ENCODE data around the gene DIABLO.
"Not testable (repeated sequence)": the region's sequence is repeated elsewhere in the genome, so short reads cannot be mapped to it uniquely, and the experiment has no call there.

Gene DIABLO

DNA sequence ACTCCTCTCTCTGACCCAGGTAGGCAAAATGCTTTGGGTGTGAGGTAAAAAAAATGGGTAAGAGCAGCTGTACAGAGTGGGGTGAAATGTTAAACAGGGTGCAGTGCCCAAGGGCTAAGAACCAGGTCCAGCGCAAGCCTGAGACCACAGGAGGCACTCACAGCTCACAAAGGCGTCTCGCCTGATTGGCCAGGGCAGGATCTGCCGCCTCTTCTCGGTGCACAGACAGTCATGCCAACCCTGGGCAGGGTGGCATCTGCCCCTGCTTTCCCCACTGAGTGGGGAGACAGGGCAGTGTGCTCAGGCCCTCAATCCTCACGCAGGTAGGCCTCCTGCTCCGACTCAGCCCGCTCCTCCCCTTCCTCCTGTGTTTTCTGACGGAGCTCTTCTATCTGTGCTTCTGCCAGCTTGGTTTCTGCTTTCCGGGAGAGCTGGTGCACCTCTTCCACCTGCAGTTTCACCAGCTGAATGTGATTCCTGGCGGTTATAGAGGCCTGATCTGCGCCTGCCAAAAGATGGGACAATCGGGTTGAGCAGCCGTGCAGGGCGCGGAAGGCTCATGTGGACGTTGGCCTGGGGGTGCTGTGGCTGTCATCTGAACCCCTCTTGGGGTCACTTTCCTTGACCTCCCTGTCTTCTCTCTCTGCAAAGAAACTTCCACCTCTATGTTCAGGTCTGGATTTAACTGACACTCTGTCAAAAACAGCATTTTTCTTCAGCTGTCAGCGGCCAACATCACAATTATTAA, 17.6 kb downstream of the DIABLO start:
- no peak for DNase-seq

DNA sequence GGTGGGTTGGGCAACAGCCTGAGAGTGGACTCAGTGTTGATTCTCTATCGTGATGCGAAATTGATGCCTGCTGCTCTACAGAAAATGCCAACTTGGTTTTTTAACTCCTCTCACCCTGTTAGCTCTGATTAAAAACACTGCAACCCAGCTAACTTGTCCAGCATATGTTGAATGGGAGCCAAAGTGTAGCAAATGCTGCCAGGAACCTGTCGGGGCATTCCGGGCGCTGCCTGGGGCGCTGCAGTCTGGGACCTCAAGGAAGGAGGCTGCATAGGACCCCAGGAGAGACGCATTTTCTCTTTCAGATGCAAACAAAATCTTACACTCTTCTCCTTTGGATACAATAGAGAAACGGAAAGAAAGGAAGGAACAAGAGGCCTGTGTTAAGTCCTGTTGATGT, 18.5 kb downstream of the DIABLO start:
- no peak for DNase-seq

DNA sequence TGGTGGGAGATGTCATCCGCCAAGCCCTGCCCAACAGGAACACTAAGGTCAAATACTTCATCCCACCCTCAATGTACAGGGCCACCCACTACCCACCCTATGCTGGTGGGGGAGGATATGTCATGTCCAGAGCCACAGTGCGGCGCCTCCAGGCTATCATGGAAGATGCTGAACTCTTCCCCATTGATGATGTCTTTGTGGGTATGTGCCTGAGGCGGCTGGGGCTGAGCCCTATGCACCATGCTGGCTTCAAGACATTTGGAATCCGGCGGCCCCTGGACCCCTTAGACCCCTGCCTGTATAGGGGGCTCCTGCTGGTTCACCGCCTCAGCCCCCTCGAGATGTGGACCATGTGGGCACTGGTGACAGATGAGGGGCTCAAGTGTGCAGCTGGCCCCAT, 18.9 kb downstream of the DIABLO start:
- DNase-seq = no peak

DNA sequence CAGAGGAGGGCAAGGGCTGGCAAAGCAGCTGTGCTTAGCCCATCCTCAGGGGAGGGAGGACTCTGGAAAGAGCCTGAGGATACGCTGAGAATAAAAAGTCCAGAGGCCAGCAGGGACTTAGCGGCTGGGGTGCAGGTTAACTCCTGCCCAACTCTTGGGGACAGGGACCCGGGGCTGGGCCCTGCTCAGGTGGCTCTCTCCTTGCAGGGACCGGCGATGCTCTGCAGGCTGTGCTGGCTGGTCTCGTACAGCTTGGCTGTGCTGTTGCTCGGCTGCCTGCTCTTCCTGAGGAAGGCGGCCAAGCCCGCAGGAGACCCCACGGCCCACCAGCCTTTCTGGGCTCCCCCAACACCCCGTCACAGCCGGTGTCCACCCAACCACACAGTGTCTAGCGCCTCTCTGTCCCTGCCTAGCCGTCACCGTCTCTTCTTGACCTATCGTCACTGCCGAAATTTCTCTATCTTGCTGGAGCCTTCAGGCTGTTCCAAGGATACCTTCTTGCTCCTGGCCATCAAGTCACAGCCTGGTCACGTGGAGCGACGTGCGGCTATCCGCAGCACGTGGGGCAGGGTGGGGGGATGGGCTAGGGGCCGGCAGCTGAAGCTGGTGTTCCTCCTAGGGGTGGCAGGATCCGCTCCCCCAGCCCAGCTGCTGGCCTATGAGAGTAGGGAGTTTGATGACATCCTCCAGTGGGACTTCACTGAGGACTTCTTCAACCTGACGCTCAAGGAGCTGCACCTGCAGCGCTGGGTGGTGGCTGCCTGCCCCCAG, 19.6 kb downstream of the DIABLO start:
- DNase-seq = no peak

DNA sequence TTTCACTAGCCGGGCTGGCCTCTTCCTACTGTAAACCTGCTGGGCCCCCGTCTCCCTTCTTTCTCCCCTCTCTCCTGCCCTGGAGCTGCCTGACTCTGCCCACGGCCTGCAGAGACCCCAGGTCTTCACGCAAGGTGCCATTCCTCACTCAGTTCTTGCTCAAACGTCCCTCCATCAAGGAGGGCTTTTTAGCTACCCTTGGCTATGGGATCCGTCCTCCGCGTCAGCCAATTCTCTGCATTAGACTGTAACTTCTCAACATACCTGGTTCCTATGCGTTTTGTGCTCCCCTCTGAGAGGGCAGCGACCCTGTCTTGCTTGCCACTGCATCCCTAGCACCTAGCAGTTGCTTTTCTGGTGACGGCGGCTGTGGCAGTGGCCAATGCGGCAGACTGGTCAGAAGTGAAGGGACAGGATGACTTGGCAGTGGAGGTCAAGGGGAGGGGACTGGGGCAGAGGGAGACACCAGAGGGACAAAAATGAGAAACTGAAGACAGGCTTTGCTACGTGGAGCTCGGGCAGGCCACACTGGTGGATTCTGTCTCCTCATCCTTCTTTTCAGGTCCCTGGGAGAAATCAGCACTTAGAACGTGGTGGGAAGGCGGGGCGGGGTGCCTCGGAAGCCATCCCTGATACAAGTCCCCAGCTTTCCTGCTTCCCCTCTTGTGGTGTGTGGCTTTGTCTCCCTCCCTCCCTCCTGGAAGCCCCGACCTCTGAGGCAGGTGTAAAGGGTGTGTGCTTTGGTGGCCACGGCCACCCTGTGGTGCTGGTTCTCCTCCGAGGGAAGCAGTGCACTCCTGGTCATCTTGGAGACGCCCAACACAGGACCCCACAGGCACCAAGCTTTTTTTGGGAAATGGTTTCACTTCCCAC, 20.6 kb downstream of the DIABLO start:
- no peak for DNase-seq

DNA sequence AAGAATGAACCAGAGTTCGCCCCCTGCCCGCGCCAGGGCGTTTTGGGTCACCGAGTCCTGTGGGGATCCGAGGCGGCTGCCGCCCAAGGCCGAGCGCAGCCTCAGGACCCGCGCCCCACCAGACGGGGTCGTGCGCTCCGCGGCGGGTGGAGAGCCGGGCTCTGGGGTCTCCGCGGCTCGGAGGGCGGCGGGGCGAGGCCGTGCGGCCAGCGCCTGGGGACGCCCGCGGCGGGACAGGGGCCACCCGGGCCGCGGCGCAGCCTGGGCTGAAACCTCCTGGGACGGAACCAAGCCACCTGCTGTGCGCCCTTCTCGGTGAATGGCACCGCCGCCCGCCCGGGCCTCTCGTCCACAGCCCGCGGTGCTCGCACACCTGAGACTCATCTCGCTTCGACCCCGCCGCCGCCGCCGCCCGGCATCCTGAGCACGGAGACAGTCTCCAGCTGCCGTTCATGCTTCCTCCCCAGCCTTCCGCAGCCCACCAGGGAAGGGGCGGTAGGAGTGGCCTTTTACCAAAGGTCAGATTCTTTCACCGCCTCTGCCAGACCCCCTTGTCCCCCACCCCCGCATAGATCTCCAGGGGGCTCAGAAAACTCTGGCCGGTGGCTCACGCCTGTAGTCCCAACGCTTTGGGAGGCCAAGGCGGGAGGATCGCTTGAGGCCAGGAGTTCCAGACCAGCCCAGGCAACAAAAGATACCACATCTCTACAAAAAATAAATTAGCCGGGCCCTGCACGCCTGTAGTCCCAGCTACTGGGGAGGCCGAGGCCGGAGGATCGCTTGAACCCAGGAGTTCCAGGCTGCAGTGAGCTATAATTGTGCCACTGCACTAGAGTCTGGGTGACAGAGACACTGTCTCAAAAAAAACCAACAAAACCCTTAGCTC, 21.4 kb downstream of the DIABLO start:
- DNase-seq = peak; percentile 24

DNA sequence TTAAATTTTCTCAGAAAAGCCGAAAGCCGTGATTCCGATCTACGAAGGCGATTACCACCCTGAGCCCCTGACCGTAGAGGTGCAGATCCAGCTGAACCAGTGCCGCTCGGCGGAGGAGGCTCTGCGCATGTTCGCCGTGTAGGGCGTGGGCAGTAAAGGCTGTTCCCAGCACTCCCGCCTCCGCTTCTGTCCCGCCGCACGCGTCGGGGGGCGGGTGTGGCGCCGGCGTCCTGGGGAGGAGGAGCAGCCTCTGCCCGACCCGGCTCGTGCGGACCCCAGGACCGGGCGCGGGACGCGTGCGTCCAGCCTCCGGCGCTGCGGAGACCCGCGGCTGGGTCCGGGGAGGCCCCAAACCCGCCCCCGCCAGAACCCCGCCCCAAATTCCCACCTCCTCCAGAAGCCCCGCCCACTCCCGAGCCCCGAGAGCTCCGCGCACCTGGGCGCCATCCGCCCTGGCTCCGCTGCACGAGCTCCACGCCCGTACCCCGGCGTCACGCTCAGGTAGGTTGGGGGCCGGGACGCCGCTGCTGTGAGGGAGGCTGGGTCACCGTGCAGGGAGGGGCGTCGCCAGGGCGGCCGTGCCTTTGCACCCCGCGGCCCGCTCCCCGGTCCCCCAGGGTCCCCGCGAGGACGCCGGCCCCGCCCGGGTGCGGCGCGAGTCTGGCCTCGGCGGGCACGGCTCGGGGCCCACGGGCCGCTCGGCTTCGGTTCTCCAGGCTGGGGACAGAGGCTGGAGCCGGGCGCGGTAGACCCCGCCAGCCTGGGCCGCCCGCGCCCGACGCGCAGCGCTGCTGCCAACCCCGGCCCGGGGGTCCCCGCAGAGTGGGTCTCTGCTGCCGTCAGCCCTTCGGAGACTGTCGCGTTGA, 22.3 kb downstream of the DIABLO start, which contains the start of gene B3GNT4:
Gene B3GNT4 (plus strand): TSS at position 409 of the 866 bp plus-strand sequence. CDS start 910 bp downstream, outside the sequence.
- DNase-seq = peak; percentile 78

DNA sequence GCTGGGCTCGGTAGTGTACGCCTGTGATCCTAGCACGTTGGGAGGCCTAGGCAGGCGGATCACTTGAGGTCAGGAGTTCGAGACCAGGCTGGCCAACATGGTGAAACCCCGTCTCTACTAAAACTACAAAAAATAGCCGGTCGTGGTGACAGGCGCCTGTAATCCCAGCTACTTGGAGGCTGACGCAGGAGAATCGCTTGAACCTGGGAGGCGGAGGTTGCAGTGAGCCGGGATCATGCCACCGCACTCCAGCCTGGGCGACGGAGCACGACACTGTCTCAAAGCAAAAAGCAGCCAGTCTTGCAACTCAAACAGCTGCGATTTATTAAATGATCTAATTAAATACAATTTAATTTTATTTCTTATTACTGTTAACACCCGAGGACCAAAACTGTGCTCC, 23.0 kb downstream of the DIABLO start:
- DNase-seq = not testable (repeated sequence)

DNA sequence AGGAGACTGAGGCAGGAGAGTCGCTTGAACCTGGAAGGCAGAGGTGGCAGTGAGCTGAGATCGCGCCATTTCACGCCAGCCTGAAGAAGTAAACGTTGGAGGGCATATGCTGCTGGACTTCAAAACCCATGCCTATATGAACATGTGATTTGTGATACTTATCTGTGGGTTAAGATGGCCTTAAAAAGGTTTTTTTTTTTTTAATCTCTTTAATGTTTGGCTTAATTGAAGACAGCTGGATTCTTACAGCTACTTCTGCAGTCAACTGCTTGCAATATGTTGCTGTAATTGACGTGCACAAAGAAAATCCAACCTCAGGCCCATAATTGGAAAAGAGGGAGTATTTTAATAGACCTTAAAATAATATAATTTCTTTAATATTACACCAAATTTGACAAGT, 23.8 kb downstream of the DIABLO start:
- no peak for DNase-seq

DNA sequence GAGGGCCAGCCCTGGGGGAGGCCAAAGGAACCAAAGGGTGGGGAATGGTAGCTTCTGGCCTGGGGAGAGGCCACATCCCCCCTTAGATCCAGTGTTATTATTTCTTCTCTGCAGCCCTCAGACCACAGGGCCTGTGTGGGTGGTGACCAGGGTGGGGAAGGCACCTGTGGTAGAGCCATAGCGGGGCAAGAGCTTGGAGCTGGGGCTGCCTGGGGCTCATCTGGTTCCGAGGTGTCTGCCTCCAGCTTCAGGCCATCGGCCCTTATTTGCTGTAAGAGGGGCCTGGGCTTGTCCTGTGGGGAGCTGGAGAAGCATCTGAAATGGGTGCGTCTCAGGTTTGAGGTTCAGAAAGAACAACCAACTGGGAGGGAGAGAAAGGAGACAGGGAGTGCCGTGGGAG, 24.5 kb downstream of the DIABLO start:
- no peak for DNase-seq

DNA sequence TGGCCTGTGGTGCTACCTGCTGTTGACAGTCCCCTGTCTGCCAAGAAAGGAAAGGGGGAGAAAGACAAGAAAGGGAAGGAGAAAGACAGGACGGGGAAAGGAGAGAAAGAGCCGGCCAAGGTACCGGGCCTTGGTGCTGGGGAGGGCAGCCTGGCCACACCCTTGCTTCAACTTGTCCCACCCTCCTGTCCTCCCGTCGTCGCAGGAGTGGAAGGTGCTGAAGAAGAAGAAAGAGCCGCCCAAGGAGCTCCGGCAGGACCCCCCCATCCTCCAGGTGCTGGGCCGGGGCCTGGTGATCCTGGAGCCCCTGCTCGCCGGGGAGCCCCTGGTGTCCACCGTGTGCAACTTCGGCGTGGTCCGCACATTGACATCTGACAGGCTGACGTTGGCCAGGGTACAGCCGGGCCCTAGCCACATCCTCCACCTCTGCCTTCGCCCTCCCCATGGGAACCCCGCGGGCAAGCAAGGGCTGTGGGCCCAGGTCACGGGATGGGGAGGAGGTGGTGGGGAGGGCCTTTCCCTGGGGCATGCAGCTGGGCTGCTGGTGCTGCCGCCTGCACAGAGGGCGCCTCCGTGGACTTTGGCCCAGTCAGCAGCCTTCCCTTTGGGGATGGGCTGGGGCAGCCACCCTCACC, 25.2 kb downstream of the DIABLO start:
- DNase-seq = no peak

DNA sequence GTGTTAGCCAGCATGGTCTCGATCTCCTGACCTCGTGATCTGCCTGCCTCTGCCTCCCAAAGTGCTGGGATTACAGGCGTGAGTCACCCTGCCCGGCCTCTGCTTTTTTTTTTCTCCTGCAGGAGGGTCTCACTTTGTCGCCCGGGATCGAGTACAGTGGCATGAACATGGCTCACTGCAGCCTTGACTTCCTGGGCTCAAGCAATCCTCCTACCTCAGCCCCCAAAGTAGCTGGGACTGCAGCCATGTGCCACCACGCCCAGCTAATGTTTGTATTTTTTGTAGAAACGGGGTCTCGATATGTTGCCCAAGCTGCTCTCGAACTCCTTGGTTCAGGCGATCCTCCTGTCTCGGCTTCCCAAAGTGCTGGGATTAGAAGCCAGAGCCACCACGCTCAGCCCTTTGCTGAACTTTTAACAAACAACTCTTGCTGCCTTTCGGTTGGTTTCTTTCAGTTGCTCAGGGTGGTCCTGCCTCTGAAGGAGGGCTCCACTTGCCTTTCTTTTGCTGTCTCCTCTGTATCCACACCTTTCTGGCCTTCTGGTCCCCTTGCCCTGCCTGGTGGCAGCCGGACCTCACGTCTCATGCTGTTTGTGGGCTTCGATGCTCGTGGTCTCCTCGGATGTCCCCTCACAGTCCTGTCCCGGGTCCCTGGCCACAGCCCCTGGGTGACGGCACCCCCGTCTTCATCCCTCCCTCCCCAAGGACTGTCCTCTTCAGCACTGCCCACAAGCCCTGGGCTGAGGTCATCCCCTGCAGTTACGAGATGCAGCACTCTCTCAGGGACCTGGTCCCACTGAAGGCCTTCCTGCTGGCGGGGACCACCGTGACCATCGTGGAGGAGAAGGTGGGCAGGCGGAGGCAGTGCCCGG, 26.1 kb downstream of the DIABLO start:
- DNase-seq = no peak

DNA sequence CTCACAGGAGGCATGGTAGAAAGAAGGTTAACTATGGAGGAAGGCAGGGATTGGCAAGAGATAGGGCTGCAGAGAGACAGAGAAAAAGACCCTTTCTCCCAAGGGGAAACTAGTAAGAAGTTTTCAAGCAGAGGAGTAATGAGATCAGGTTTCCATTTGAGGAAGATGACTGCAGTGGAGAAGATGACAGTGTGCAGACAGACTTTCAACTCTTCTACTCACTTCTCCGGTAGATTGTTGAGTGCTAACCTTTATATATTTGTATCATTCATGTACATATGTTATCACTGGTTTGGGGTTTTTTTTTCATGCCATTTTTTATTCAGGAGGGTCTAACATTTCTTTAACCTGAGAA, 28.3 kb downstream of the DIABLO start:
- DNase-seq = no peak

DNA sequence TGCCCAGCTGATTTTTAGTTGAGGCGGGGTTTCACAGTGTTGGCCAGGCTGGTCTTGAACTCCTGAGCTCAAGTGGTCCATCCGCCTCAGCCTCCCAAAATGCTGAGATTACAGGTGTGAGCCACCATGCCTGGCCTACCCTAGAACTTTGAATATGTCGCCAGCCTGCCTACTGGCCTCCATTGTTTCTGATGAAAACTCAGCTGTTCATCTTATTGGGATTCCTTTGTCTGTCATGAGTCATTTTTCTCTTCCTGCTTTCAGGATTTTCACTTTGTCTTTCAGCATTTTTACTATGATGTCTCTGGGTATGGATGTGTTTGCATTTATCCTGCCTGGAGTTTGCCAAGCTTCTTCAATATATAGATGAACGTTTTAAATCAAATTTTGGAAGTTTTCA, 30.4 kb downstream of the DIABLO start:
- DNase-seq = no peak

DNA sequence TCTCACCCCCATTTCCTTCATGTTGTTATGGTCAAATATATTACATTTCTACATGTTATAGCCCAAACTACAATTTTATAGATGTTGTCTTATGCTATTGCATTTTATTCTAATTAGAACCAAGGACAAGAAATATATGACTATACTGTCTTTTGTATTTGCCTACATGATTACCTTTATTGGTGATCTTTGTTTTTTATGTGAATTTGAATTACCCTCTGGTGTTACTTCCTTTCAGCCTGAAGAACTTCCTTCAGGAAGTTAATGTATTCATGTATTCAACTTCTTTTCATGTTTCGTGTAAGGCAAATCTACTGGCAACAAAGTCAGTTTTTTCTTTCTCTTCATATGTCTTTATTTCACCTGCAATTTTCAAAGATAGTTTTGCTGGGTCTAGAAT, 31.0 kb downstream of the DIABLO start:
- DNase-seq = no peak

DNA sequence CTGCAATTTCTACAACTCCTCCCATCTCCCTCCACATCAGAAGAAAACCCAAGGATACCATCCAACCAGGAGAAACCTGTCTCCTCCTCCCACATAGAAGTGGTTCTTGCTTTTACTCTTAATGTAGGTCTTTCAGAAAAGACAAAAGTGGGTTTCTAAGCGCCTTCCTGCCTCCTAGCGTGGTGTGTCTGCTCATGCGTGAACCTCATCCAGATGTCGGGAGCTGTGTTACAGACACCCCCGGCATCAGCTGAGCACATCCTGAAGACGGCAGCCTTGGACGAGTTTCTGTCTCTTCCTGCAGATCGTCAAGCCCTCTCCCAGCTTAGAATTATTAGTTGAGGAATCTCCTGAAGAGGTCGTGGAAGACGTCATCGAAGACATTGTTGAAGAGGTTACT, 33.4 kb downstream of the DIABLO start:
- no peak for DNase-seq

DNA sequence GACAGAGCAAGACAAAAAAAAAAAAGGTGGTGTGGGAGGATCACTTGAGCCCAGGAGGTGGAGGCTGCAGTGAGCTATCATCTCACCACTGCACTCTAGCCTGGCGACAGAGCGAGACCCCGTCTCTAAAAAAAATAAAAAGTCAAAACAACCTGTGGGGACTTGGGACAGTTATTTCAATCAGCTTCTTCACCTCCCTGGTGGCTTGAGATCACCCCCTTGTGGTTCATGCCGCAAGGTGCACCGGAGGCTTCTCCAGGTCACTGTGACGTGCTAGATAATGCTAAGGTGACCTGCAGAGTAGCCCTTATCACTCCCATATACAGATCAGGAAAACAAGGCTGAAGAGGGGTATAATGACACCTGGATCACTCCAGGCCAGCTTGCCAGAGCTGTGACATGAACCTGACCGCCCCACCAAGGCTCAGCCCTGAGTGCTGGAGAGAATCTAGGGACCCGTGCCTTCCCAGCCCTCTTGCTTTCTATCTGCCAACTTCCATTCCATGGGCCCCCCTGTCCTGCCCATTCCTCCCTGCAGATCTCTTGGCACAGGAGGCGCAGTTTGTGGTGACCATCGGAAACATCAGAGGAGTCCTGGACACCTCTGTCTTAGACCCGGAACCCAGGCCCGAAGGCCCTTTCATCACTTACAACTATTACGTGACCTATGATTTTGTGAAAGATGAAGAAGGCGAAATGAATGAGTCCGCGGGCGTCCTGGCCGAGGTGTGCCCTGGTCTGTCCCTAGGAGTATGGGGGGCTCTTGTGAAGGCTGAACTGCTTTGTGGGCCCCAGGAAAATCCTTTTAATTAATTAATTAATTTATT, 34.8 kb downstream of the DIABLO start:
- peak; percentile 73 for DNase-seq

DNA sequence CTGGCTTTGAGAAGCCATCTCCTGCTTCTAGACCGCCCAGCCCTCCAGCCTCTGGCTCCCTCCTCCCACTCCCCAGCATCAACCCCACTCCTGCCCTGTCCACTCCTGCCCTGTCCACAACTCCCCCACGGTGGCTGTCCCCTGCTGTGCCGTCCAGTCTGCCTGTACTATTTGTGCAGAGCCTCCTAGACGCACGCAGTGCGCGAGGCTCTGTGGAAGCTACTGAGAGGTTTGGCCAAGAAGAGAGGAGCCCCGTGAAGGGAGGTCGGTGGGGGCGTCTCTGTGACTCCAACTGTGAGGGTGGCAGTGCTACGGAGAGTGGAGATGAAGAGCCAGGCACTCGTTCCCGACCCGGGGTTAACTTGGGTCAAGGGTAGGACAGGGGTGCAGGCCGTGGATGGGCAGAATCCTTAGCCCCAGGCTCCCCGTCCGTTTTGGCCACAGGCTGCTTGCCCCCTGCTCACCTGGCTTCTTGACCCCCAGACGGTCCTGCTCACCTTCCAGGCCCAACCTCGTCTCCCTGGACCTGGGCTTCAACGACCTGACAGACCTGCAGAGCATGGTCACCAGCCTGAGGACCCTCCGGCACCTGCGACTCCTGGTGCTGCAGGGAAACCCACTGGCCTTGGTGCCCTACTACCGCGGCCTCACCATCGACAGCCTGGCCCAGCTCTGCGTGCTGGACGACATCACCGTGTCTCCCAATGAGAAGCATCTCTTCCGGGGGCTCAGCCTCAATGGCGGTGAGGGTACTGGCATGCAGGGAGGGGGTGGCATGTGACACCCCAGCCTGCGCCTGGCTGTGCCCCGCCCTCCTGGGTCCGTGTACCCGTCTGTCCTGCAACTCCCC, 36.0 kb downstream of the DIABLO start:
- DNase-seq = no peak

All from CD4-positive, alpha-beta T cell treated with Interleukin-12 subunit alpha and Interleukin-12 subunit beta, for 1 hour (primary cell).